ENCODE results near the gene VRK1. TPM values are rescaled to one million over a fixed set of nuclear protein-coding genes. Genes with fewer than 3 reads are reported as not detected.

VRK1 gene
- polyA plus RNA-seq, 1 of the 3 experiments (the other 2 are of a cell fraction) = 9.1 TPM

GRCh38 chr14:96849733-96850132, 52.6 kb downstream of the VRK1 start:
- ChIA-PET POLR2A (no interaction called here), CTCF (no interaction called here)
- no peaks in the 10 kb centered on the region for H3K27me3 ChIP-seq (ENCODE audit: insufficient read depth)

More at GRCh38 chr14:96849733-96850132, 52.6 kb downstream of the VRK1 start:
- H3K9ac ChIP-seq = no peak overlapping the region
- H3F3A ChIP-seq (replicated peaks; ENCODE audit: insufficient read depth) = no peaks in the 10 kb centered on the region
- H3K4me1 ChIP-seq (ENCODE audit: control insufficient read depth in 1 of 2, insufficient read depth in 2 of 2, low read depth in 1 of 2, low read length in 1 of 2) = peaks cover 0 to 8% of the 10 kb centered on the region in 2 experiments; a peak in 1 of 4 replicates
- peaks cover 16 to 17% of the 10 kb centered on the region in 2 experiments for H3K36me3 ChIP-seq (replicated peaks in 1 of 2; ENCODE audit: control insufficient read depth in 1 of 2, insufficient read depth in 2 of 2, low read length in 1 of 2)
- no peak for TF ChIP-seq YY1 (IDR thresholded peaks at IDR 0.05; ENCODE audit: low read depth)
- no peak for TF ChIP-seq USF2 (IDR thresholded peaks at IDR 0.05; ENCODE audit: borderline replicate concordance, low read depth, low read length)
- TF ChIP-seq TCF12 (IDR thresholded peaks at IDR 0.05) = no peak
- no peak for TF ChIP-seq SIN3A (IDR thresholded peaks at IDR 0.05; ENCODE audit: borderline replicate concordance, low read depth, low read length)
- no peak for TF ChIP-seq TEAD4 (IDR thresholded peaks at IDR 0.05; ENCODE audit: borderline replicate concordance, insufficient read depth)
- TF ChIP-seq RCOR1 (IDR thresholded peaks at IDR 0.05; ENCODE audit: low read length) = no peak
- no peak for TF ChIP-seq TAF1 (IDR thresholded peaks at IDR 0.05; ENCODE audit: borderline replicate concordance, low read depth, low read length)
- TF ChIP-seq GATA2 (CRISPR knock-in tag; IDR thresholded peaks at IDR 0.05) = no peak
- TF ChIP-seq EP300 (IDR thresholded peaks at IDR 0.05; ENCODE audit: borderline replicate concordance in 1 of 2, low read depth in 1 of 2, low read length in 1 of 2) = no peak
- TF ChIP-seq REST (IDR thresholded peaks at IDR 0.05; ENCODE audit: low read depth, low read length) = no peak
- TF ChIP-seq MEF2A (IDR thresholded peaks at IDR 0.05; ENCODE audit: borderline replicate concordance, low read depth) = no peak
- no peak for TF ChIP-seq RXRA (IDR thresholded peaks at IDR 0.05; ENCODE audit: borderline replicate concordance, low read depth)
- TF ChIP-seq FOXJ3 (CRISPR knock-in tag; IDR thresholded peaks at IDR 0.05) = no peak
- TF ChIP-seq NRF1 (IDR thresholded peaks at IDR 0.05; ENCODE audit: low read depth, low read length) = no peak
- TF ChIP-seq, protein P1, sequence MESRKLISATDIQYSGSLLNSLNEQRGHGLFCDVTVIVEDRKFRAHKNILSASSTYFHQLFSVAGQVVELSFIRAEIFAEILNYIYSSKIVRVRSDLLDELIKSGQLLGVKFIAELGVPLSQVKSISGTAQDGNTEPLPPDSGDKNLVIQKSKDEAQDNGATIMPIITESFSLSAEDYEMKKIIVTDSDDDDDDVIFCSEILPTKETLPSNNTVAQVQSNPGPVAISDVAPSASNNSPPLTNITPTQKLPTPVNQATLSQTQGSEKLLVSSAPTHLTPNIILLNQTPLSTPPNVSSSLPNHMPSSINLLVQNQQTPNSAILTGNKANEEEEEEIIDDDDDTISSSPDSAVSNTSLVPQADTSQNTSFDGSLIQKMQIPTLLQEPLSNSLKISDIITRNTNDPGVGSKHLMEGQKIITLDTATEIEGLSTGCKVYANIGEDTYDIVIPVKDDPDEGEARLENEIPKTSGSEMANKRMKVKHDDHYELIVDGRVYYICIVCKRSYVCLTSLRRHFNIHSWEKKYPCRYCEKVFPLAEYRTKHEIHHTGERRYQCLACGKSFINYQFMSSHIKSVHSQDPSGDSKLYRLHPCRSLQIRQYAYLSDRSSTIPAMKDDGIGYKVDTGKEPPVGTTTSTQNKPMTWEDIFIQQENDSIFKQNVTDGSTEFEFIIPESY (IDR thresholded peaks at IDR 0.05; ENCODE audit: borderline replicate concordance, low read depth) = no peak
- TF ChIP-seq ELF1 (IDR thresholded peaks at IDR 0.05) = no peak
- TF ChIP-seq SMC3 (IDR thresholded peaks at IDR 0.05; ENCODE audit: low read depth, low read length) = no peak
- TF ChIP-seq, protein P2, sequence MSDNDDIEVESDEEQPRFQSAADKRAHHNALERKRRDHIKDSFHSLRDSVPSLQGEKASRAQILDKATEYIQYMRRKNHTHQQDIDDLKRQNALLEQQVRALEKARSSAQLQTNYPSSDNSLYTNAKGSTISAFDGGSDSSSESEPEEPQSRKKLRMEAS (IDR thresholded peaks at IDR 0.05; ENCODE audit: low read depth) = no peak
- no peak for TF ChIP-seq EZH2phosphoT487 (IDR thresholded peaks at IDR 0.05; ENCODE audit: borderline replicate concordance, low read depth)
- no peaks in the 10 kb centered on the region for H3K79me2 ChIP-seq (ENCODE audit: insufficient read depth)
- no peak overlapping the region for H2AFZ ChIP-seq (ENCODE audit: low read depth)
- H3K27ac ChIP-seq (ENCODE audit: low read depth in 2 of 2, low read length in 1 of 2) = no peak overlapping the region
- no peak overlapping the region for H3K4me2 ChIP-seq
- no peak for DNase-seq
- H4K20me1 ChIP-seq (ENCODE audit: insufficient read depth) = no peaks in the 10 kb centered on the region
- no peak overlapping the region for H3K4me3 ChIP-seq (ENCODE audit: low read depth in 2 of 2, low read length in 1 of 2)
- H3K9me3 ChIP-seq = no peaks in the 10 kb centered on the region
- no peaks in the 10 kb centered on the region for H3K9me2 ChIP-seq

Measured in SK-N-SH (cell line).